Measurements from ENCODE around the gene VAV1. TPM values are rescaled to one million over a fixed set of nuclear protein-coding genes. Genes with fewer than 3 reads are reported as not detected.

The VAV1 gene
- total and polyA plus RNA-seq, 2 donors (not counting 1 experiment from before 2014, with no cell fraction given) = 62.7 to 98.8 TPM

DNA sequence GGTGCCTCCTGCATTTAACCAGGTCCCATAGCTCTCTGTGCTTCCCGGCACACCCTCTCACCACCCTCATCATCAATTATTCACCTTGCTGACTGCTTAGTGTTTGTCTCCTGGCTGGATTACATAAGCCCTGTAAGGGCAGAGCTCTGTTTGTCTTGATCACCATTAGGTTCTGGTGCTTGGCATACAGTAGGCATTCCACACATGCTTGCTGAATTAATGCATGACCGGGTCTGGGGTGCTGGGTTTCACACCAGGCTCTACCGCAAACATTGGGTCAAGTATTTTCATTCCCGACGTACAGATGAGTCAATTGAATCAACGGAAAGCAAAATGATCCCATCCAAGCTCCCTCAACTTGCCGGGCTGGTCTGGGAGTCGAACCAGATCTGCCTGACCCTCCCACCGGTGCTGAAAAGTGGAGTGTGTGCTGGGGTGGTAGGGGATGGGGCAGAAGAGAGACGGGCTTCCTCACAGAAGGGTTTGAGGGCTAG, 28.5 kb downstream of the VAV1 start:
- TF ChIP-seq EZH2 (IDR thresholded peaks at IDR 0.05; ENCODE audit: borderline replicate concordance, insufficient read depth, low read depth, low read length, poor library complexity, severe bottlenecking) = no peak
- TF ChIP-seq, protein P1, sequence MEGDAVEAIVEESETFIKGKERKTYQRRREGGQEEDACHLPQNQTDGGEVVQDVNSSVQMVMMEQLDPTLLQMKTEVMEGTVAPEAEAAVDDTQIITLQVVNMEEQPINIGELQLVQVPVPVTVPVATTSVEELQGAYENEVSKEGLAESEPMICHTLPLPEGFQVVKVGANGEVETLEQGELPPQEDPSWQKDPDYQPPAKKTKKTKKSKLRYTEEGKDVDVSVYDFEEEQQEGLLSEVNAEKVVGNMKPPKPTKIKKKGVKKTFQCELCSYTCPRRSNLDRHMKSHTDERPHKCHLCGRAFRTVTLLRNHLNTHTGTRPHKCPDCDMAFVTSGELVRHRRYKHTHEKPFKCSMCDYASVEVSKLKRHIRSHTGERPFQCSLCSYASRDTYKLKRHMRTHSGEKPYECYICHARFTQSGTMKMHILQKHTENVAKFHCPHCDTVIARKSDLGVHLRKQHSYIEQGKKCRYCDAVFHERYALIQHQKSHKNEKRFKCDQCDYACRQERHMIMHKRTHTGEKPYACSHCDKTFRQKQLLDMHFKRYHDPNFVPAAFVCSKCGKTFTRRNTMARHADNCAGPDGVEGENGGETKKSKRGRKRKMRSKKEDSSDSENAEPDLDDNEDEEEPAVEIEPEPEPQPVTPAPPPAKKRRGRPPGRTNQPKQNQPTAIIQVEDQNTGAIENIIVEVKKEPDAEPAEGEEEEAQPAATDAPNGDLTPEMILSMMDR (IDR thresholded peaks at IDR 0.05) = no peak
- intact Hi-C loops (cut with micrococcal nuclease) = loop anchor here (1.0 to 5.0 kb wide), 5 partner anchors 29 to 169 kb away; partner anchors contain the start of genes GPR108, SH2D3A and VAV1
- Mint-ChIP-seq H3K4me3 (peak overlapping the region; percentile 95), H3K4me1 (peaks cover 67% of the 10 kb centered on the region), H3K27me3 (no peaks in the 10 kb centered on the region), H3K9me3 (ENCODE audit: insufficient read depth) (no peaks in the 10 kb centered on the region), H3K27ac (peak overlapping the region; percentile 98)
- ChIA-PET POLR2A (interaction anchor here (0.5 to 5.3 kb wide), 10 partner anchors 12 to 607 kb away, joined by 3 to 73 read pairs (median 4); partner anchors contain the start of genes SH2D3A and VAV1), CTCF (interaction anchor here (0.6 to 5.2 kb wide), 5 partner anchors 9 to 63 kb away, joined by 3 to 57 read pairs (median 7); partner anchors contain the start of genes GPR108 and VAV1)
- Histone ChIP-seq H2AFZ (ENCODE audit: insufficient read depth, low read depth, low read length, poor library complexity, severe bottlenecking) (peak overlapping the region; percentile 66), H3K79me2 (ENCODE audit: control insufficient read depth, insufficient read depth, low read length) (peaks cover 85% of the 10 kb centered on the region), H3K9me3 (ENCODE audit: control extremely low read depth in 1 of 3, control insufficient read depth in 2 of 3, insufficient read depth in 1 of 3, low read length in 2 of 3) (no peaks in the 10 kb centered on the region), H3K27ac (ENCODE audit: low read length in 2 of 2) (peak overlapping the region; percentile 75 to 83), H4K20me1 (ENCODE audit: control insufficient read depth, insufficient read depth, low read length, poor library complexity, severe bottlenecking) (peaks cover 47% of the 10 kb centered on the region), H3K27me3 (replicated peaks in 1 of 4; ENCODE audit: control extremely low read depth in 1 of 4, control insufficient read depth in 3 of 4, insufficient read depth in 4 of 4, low read length in 3 of 4) (no peaks in the 10 kb centered on the region), H3K36me3 (replicated peaks in 1 of 2; ENCODE audit: control extremely low read depth in 1 of 2, control insufficient read depth in 1 of 2, extremely low read depth in 1 of 2, insufficient read depth in 2 of 2, low read length in 1 of 2) (peaks cover 1 to 5% of the 10 kb centered on the region in 2 experiments), H3K9ac (ENCODE audit: low read length) (peak overlapping the region; percentile 63), H3K4me3 (ENCODE audit: control extremely low read depth in 1 of 5, extremely low read depth in 1 of 5, insufficient read depth in 1 of 5, low read depth in 2 of 5, low read length in 4 of 5) (peak overlapping the region; percentile 32 to 68 (median 61)), H3K4me2 (replicated peaks; ENCODE audit: low read depth, low read length, poor library complexity, severe bottlenecking) (peak overlapping the region; percentile 88), H3K4me1 (ENCODE audit: control insufficient read depth in 2 of 2, insufficient read depth in 2 of 2, low read length in 2 of 2) (peaks cover 41 to 78% of the 10 kb centered on the region in 2 donors)
- DNase-seq = no peak
- WGBS (ENCODE audit: insufficient coverage) = 26% methylated on average over 8 of the region's 10 CpGs
- ATAC-seq (ENCODE audit: low read depth) = no peak
